Measurements from ENCODE around the gene PLOD3. TPM values are rescaled to one million over a fixed set of nuclear protein-coding genes. Genes with fewer than 3 reads are reported as not detected.

The PLOD3 gene
- total RNA-seq, 2 donors from 2014 or later = 39.0 to 44.7 TPM

DNA sequence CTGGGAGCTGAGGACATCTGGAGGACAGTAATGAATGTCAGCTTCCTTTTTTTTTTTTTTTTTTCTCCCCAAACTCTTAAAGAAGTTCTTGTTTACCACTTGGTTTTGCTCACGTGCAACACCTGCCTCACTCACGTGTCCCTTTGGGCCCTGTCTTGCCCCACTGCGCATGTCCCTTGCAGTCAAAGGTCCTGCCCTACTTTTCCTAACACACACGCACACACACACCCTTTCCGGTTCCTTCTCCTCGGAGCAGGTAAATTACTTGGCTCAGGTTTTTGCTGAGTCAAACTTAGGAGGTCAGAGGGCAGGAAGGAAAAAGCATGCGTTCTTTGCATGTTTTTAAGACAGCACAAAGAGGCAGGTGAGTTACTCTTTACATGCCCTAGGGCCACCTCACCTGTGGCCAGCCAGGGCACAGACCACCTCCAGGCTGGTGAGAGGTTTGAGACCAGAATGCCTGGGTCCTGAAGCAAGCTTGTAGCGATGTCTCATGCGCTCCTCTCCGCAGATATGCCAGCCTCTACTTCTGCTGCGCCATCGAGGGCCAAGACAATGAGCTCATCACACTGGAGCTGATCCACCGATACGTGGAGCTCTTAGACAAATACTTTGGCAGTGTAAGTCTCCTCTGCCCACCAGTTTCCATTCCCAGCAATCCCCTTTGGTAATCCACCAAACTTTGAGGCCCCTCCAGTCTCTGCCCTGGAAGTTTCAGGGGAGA lies 60.4 kb downstream of the PLOD3 start:
- H3K4me3 Mint-ChIP-seq = peak overlapping the region; percentile 41
- peaks cover 9% of the 10 kb centered on the region for H3K36me3 Mint-ChIP-seq (ENCODE audit: low read depth)
- H3K9me3 ChIP-seq (ENCODE audit: control insufficient read depth, low read length, poor library complexity, severe bottlenecking) = no peaks in the 10 kb centered on the region
- DNase-seq = no peak
- H3K4me1 Mint-ChIP-seq = peaks cover 22% of the 10 kb centered on the region
- H3K27ac Mint-ChIP-seq = no peak overlapping the region
- no peaks in the 10 kb centered on the region for H3K27me3 Mint-ChIP-seq
- no peak for ATAC-seq

DNA sequence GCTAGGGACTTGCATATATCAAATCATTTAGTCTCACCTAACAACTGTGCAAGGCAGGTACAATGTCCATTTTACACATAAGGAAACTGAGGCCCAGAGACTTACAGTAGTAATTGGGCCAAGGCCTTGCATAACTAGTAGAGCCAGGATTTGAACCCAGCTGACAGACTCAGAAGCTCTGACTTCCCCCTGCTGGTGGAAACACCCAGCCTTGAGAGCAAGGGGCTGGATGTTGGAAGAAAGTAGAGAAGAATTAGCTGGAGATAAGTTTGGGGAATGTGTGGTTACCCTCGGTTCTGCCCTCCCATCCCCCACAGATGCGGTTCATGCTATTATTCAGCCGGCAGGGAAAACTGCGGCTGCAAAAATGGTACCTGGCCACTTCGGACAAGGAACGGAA lies 61.1 kb downstream of the PLOD3 start:
- H3K9me3 ChIP-seq (ENCODE audit: control insufficient read depth, low read length, poor library complexity, severe bottlenecking) = no peaks in the 10 kb centered on the region
- Mint-ChIP-seq H3K4me3 (no peak overlapping the region), H3K36me3 (ENCODE audit: low read depth) (peaks cover 7% of the 10 kb centered on the region), H3K27ac (no peak overlapping the region), H3K27me3 (no peaks in the 10 kb centered on the region), H3K4me1 (peaks cover 22% of the 10 kb centered on the region)
- DNase-seq = no peak
- no peak for ATAC-seq

Other genes with a start within 250 kb of the PLOD3 start
- gene MUC12, start 248.0 kb downstream of the PLOD3 start, total RNA-seq = 1 to 10 TPM in 1 of 2 donors, not detected in 1; 1.1 TPM
- not detected for gene MUC17, start 197.5 kb downstream of the PLOD3 start, total RNA-seq
- 10 to 100 TPM; 38.4 to 46.6 TPM for gene TRIM56, start 132.1 kb downstream of the PLOD3 start, total RNA-seq
- gene SERPINE1, start 90.5 kb downstream of the PLOD3 start, total RNA-seq = 1 to 10 TPM in 1 of 2 donors, under 1 TPM in 1; 0.32 to 2.5 TPM
- gene AP1S1, start 63.1 kb downstream of the PLOD3 start, total RNA-seq = 10 to 100 TPM in 1 of 2 donors, 1 to 10 TPM in 1; 9.7 to 11.7 TPM
- not detected for gene VGF, start 52.0 kb downstream of the PLOD3 start, total RNA-seq
- not detected for gene NAT16, start 37.3 kb downstream of the PLOD3 start, total RNA-seq
- not detected for gene MOGAT3, start 16.5 kb downstream of the PLOD3 start, total RNA-seq
- 10 to 100 TPM; 38.7 to 42.4 TPM for gene ZNHIT1, start 584 bp upstream of the PLOD3 start, total RNA-seq
- 10 to 100 TPM; 17.3 to 23.0 TPM for gene CLDN15, start 20.2 kb upstream of the PLOD3 start, total RNA-seq
- gene FIS1, start 27.5 kb upstream of the PLOD3 start, total RNA-seq = 10 to 100 TPM; 80.5 to 90.7 TPM
- gene IFT22, start 104.2 kb upstream of the PLOD3 start, total RNA-seq = 1 to 10 TPM; 5.2 to 6.0 TPM
- not detected for gene COL26A1, start 145.3 kb upstream of the PLOD3 start, total RNA-seq